Measurements from ENCODE around the gene CUX1.

DNA sequence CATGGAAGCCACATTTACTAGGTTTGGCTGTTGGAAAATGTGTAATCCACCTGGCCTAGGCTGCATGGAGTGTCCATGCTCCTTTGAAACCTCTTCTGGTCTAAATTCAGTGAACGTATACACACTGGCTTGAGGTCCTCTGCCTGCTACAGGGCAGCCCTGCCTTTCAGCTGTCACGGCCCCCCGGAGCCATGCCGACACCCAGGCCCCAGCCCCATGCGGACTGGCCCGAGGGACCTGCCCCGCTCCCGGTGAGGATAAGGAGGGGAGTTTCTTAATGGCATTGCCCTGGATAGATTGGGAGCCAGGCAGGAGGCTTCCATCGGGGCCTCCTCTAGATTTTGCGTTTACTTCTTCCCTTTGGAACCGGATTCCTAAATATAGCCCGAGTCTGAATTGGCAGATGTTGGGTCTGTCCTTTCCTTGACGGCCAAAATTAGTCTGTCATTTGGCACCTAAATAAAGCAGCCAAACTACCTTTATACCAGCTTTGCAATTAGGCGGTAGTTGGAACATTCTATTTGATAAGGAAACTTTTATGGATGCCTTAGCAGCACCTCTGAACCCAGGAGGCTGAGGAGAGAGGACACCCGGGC, 397.1 kb downstream of the CUX1 start:
- TF ChIP-seq INSM2 (tag by site-specific recombination; IDR thresholded peaks at IDR 0.05) (no peak), ZBTB26 (tag by site-specific recombination; optimal IDR thresholded peaks at IDR 0.05) (no peak), REST (tag by site-specific recombination; IDR thresholded peaks at IDR 0.05) (no peak), ZNF19 (tag by site-specific recombination; IDR thresholded peaks at IDR 0.05; ENCODE audit: low read depth) (no peak), ZNF350 (tag by site-specific recombination; IDR thresholded peaks at IDR 0.05) (no peak), ZBTB1 (tag by site-specific recombination; IDR thresholded peaks at IDR 0.05) (no peak), CTCF (tag by site-specific recombination; IDR thresholded peaks at IDR 0.05) (no peak), TCF7L2 (IDR thresholded peaks at IDR 0.05; ENCODE audit: borderline replicate concordance, low read depth, low read length) (no peak), ZNF639 (tag by site-specific recombination; IDR thresholded peaks at IDR 0.05) (no peak)
- TF ChIP-seq, protein P1, sequence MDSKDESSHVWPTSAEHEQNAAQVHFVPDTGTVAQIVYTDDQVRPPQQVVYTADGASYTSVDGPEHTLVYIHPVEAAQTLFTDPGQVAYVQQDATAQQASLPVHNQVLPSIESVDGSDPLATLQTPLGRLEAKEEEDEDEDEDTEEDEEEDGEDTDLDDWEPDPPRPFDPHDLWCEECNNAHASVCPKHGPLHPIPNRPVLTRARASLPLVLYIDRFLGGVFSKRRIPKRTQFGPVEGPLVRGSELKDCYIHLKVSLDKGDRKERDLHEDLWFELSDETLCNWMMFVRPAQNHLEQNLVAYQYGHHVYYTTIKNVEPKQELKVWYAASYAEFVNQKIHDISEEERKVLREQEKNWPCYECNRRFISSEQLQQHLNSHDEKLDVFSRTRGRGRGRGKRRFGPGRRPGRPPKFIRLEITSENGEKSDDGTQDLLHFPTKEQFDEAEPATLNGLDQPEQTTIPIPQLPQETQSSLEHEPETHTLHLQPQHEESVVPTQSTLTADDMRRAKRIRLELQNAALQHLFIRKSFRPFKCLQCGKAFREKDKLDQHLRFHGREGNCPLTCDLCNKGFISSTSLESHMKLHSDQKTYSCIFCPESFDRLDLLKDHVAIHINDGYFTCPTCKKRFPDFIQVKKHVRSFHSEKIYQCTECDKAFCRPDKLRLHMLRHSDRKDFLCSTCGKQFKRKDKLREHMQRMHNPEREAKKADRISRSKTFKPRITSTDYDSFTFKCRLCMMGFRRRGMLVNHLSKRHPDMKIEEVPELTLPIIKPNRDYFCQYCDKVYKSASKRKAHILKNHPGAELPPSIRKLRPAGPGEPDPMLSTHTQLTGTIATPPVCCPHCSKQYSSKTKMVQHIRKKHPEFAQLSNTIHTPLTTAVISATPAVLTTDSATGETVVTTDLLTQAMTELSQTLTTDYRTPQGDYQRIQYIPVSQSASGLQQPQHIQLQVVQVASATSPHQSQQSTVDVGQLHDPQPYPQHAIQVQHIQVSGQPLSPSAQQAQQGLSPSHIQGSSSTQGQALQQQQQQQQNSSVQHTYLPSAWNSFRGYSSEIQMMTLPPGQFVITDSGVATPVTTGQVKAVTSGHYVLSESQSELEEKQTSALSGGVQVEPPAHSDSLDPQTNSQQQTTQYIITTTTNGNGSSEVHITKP (tag by site-specific recombination; IDR thresholded peaks at IDR 0.05): no peak
- TF ChIP-seq, protein P2, sequence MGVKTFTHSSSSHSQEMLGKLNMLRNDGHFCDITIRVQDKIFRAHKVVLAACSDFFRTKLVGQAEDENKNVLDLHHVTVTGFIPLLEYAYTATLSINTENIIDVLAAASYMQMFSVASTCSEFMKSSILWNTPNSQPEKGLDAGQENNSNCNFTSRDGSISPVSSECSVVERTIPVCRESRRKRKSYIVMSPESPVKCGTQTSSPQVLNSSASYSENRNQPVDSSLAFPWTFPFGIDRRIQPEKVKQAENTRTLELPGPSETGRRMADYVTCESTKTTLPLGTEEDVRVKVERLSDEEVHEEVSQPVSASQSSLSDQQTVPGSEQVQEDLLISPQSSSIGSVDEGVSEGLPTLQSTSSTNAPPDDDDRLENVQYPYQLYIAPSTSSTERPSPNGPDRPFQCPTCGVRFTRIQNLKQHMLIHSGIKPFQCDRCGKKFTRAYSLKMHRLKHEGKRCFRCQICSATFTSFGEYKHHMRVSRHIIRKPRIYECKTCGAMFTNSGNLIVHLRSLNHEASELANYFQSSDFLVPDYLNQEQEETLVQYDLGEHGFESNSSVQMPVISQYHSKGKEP (tag by site-specific recombination; IDR thresholded peaks at IDR 0.05): no peak
